Mesodermal cell (in vitro differentiated cells): Measurements from ENCODE around the gene LRRC1.

Source experiments
- H3K27ac ChIP-seq: 2 replicates; pipeline ENCODE4 v1.7.0; 2013; ENCODE audit warnings: mild to moderate bottlenecking, low read depth, low read length, moderate library complexity; ENCODE audit not compliant: severe bottlenecking
- H3K36me3 ChIP-seq: 2 replicates; pipeline ENCODE4 v1.7.1; 2013; ENCODE audit warnings: mild to moderate bottlenecking, low read length, moderate library complexity; ENCODE audit not compliant: control insufficient read depth, insufficient read depth
- H3K4me1 ChIP-seq: one replicate; pipeline ENCODE4 v1.7.1; 2013; ENCODE audit warnings: mild to moderate bottlenecking, low read length; ENCODE audit not compliant: insufficient read depth, control insufficient read depth, poor library complexity, severe bottlenecking
- H3K4me3 ChIP-seq: 2 replicates; pipeline ENCODE4 v1.7.0; 2013; ENCODE audit warnings: low read length, control low read depth, mild to moderate bottlenecking; ENCODE audit not compliant: insufficient read depth, poor library complexity, severe bottlenecking; ENCODE audit errors: extremely low read depth
- H3K9me3 ChIP-seq: 2 replicates; pipeline ENCODE4 v1.7.1; 2013; ENCODE audit warnings: mild to moderate bottlenecking, low read length, moderate library complexity; ENCODE audit not compliant: control insufficient read depth
- WGBS, 2 experiments: methylation state at CpG; one replicate each; pipeline ENCODE4 v1.1.5; 2013; ENCODE audit warnings: missing lambda C conversion rate in 2 of 2; ENCODE audit not compliant: insufficient coverage in 2 of 2; 5-methylcytosine and 5-hydroxymethylcytosine counted together

The LRRC1 gene

GRCh38 chr6:53910834-53911233 is 116.0 kb downstream of the LRRC1 start:
- WGBS, 2 experiments, result no CpG with 5 or more reads among the region's 4 CpGs
- no peaks in the 10 kb centered on the region for H3K36me3 ChIP-seq
- no peaks in the 10 kb centered on the region for H3K9me3 ChIP-seq
- H3K27ac ChIP-seq, result no peak overlapping the region
- no peak overlapping the region for H3K4me3 ChIP-seq
- no peaks in the 10 kb centered on the region for H3K4me1 ChIP-seq

DNA sequence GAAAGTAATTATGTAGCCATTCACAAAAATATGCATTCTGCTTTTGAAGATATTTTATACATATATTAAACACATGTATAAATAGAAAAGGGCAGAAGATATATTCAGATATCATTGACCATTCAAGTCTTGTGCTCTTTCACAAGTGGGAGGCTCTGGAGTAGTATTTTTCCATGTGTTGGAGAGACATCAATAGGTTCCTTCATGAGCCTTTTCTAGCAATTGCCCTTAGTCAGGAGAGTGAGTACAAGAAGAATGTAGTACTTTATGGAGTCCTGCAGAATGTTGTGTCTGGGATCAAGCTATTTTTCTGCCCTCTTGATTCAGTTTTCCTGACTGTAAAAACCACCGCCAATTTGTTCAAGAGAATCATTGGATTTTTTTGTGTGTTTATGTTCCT is 117.9 kb downstream of the LRRC1 start:
- no peaks in the 10 kb centered on the region for H3K9me3 ChIP-seq
- no peak overlapping the region for H3K27ac ChIP-seq
- no peaks in the 10 kb centered on the region for H3K36me3 ChIP-seq
- no peaks in the 10 kb centered on the region for H3K4me1 ChIP-seq
- H3K4me3 ChIP-seq, result no peak overlapping the region
- WGBS, 2 experiments, result no CpG with 5 or more reads among the region's 1 CpG

DNA sequence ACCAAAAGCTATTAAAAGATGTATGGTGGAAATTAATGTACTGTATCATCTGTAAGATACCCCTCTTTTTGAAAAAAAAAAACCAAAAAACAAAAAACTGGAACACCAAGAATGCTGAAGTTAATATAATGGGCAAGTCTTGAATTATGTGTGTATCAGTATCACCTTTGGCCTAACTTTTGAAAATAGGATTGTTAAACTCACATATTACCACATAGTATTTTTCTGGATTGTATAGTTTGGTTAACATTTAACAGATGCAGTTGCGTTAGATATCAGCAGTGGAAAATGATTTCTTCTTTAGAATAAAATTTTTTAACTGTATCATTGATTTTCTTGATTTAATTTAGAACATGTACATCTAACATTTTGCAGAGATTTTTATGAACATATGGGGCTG is 118.5 kb downstream of the LRRC1 start:
- Histone ChIP-seq H3K27ac (no peak overlapping the region), H3K4me3 (no peak overlapping the region), H3K9me3 (no peaks in the 10 kb centered on the region), H3K4me1 (no peaks in the 10 kb centered on the region), H3K36me3 (no peaks in the 10 kb centered on the region)
- no CpG with 5 or more reads among the region's 1 CpG for WGBS, 2 experiments

- 88 to 91% methylated on average over 5 of the region's 5 CpGs for WGBS, 2 experiments
- Histone ChIP-seq H3K9me3 (no peaks in the 10 kb centered on the region), H3K27ac (no peak overlapping the region), H3K4me1 (no peaks in the 10 kb centered on the region), H3K4me3 (no peak overlapping the region), H3K36me3 (no peaks in the 10 kb centered on the region)
Measured at GRCh38 chr6:53915026-53915691, 120.4 kb downstream of the LRRC1 start.

DNA sequence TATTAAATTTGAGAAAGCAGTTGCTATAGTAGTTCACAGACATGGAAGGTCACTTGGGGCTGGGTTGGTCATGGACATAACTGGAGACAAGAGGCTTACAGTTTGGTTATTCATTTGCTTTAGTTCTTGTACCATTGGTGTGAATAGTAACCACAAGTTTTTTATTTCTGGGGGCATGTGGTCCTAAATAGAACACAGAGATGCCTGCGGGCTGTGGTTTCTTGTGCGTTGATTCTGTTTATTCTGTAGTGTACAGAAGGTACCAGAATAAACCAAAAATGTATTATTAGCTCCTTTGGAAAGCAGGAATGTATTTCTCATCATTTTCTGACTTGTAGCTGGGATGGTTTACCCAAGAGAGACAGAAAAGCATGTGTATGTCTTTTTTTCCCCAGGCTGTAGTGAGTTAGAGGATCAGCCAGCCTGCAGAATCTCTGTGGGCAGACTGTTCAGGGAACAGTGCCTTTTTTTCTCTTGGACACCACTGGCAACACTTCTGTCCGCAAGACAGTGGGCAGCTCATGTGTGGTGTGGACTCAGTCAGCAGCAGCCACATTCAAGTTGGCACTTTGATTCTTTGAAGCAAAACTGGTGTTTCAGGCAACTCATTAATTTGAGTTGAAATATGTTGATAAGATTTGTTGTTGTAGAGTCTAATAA is 122.1 kb downstream of the LRRC1 start:
- no peak overlapping the region for H3K4me3 ChIP-seq

GRCh38 chr6:53917464-53917842 is 122.6 kb downstream of the LRRC1 start:
- Histone ChIP-seq H3K36me3 (peaks cover 3% of the 10 kb centered on the region), H3K4me3 (no peak overlapping the region), H3K4me1 (peaks cover 5% of the 10 kb centered on the region), H3K9me3 (no peaks in the 10 kb centered on the region), H3K27ac (no peak overlapping the region)
- 43 to 50% methylated on average over 1 of the region's 1 CpG for WGBS, 2 experiments

More for the DNA sequence above, 122.1 kb downstream of the LRRC1 start:
- peaks cover under 1% of the 10 kb centered on the region for H3K4me1 ChIP-seq
- WGBS, 2 experiments, result 100% methylated on average over 3 of the region's 3 CpGs; no CpG with 5 or more reads in 1 of the 2 experiments
- no peaks in the 10 kb centered on the region for H3K9me3 ChIP-seq
- H3K36me3 ChIP-seq, result peaks cover 3% of the 10 kb centered on the region
- H3K27ac ChIP-seq, result no peak overlapping the region

DNA sequence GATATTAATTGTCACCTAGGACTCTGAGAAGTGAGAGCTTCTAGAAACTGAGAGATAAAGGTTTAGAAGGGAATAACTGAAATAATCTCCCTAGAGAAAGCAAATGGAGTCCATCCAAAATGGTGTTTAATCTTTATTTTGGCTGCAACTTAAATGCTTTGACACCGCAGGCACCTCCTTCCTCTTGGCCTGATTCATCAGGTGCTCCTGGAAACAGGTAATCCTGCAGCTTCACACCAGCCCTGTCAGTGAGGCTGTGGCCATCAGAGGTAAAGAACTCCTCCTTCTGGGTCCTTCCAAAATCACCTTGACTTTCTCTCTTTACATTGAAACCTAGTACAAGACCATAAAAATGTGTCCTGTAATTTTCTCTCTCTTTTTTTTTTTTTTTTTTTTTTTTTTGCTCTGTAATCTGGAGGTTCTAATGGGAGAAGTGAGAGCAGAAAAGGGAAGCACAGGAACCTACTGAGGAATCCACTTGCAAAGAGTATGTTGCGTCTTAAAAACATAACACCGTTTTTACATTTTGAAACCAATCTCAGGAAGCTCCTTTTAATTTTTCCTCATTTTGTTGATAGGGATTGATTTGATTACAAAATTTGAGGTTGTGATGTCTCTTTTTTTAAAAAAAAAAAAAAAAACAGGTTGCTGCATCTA is 124.2 kb downstream of the LRRC1 start:
- WGBS, 2 experiments, result 90 to 100% methylated on average over 1 of the region's 3 CpGs
- Histone ChIP-seq H3K9me3 (no peaks in the 10 kb centered on the region), H3K27ac (no peak overlapping the region), H3K4me3 (no peak overlapping the region), H3K36me3 (peaks cover 3% of the 10 kb centered on the region), H3K4me1 (peaks cover 14% of the 10 kb centered on the region)

- H3K9me3 ChIP-seq, result no peaks in the 10 kb centered on the region
- WGBS, 2 experiments, result 80 to 83% methylated on average over 1 of the region's 2 CpGs
- H3K27ac ChIP-seq, result no peak overlapping the region
- H3K4me3 ChIP-seq, result no peak overlapping the region
- peaks cover 14% of the 10 kb centered on the region for H3K4me1 ChIP-seq
- H3K36me3 ChIP-seq, result peaks cover 3% of the 10 kb centered on the region
Measured at GRCh38 chr6:53919881-53920360, 125.1 kb downstream of the LRRC1 start.

DNA sequence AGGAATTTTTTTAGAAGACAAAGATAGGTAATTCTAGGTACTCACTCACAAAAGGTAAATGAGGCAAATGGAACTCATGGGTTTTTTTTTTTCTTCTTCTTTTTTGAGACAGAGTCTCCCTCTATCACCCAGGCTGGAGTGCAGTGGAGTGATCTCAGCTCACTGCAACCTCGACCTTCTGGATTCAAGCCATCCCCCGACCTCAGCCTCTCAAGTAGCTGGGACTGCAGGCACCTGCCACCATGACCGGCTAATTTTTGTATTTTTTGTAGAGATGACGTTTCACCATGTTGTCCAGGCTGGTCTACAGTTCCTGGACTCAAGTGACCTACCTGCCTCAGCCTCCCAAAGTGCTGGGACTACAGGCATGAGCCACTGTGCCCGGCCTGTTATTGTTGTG is 126.1 kb downstream of the LRRC1 start:
- Histone ChIP-seq H3K27ac (no peak overlapping the region), H3K36me3 (peaks cover 3% of the 10 kb centered on the region), H3K4me1 (peaks cover 14% of the 10 kb centered on the region), H3K4me3 (no peak overlapping the region), H3K9me3 (no peaks in the 10 kb centered on the region)
- WGBS, 2 experiments, result 88 to 100% methylated on average over 1 to 3 of the region's 5 CpGs

GRCh38 chr6:53921639-53922038 is 126.8 kb downstream of the LRRC1 start:
- no peak overlapping the region for H3K4me3 ChIP-seq
- no peak overlapping the region for H3K27ac ChIP-seq
- WGBS, 2 experiments, result 72 to 88% methylated on average over 2 of the region's 2 CpGs
- H3K36me3 ChIP-seq, result peaks cover 3% of the 10 kb centered on the region
- no peaks in the 10 kb centered on the region for H3K9me3 ChIP-seq
- H3K4me1 ChIP-seq, result peaks cover 17% of the 10 kb centered on the region
